NCI-H526 (cell line): Measurements from ENCODE around the gene RELCH.

Experiments
- DNase-seq, 2 experiments: peaks; one replicate each; lab custom pipeline; 2025; lab: John Stamatoyannopoulos, UW

Gene RELCH

DNA sequence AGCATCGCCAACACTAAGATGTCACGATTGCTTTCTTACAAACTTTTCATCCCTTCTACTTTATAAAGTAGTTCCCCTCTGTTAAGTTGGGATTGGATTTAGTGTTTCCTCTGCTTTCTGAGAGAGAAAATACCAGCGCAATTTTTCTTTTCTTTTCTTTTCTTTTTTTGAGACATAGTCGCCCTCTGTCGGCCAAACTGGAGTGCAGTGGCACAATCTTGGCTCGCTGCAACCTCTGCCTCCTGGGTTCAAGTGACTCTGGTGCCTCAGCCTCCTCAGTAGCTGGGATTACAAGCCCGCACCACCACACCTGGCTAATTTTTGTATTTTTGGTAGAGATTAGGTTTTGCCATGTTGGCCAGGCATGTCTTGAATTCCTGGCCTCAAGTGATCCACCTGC, 9.0 kb downstream of the RELCH start:
- no peak for DNase-seq

DNA sequence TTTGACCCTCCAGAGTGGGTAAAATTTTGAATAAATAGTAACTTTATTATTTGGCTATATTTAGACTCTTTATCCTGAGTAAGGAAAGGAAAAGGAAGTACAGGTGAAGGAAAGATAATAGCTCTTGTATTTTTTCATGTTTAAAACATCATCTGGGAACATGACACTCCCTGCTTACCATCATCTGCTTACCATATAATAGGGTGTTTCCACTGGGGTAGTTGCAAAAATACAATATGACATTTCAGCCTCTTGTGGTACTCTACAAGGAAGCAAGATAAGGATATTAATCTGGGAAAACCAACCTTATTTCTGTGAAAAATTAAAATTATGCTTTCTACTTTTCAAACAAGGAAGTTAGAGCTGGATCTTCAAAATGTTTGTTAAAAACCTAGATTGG, 9.9 kb downstream of the RELCH start:
- DNase-seq: no peak

DNA sequence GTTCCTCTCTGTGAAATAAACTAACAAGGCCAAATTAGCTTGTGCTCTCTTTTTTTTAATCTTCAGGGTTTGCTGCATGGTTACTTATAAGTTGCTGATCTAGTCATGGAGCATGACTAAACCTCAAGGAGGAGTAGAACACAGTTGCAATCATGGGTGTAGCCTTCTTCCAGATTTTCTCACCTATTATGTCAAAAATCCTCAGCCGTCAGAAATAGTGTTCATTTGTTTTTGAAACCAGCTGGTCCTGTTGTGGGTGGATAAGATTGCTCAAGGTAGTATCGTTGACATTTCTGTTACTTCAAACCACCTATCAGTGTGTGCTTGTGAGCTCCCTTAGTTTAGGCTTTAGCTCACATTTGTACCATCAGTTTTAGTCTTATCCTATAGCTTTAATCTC, 11.2 kb downstream of the RELCH start:
- DNase-seq: no peak

DNA sequence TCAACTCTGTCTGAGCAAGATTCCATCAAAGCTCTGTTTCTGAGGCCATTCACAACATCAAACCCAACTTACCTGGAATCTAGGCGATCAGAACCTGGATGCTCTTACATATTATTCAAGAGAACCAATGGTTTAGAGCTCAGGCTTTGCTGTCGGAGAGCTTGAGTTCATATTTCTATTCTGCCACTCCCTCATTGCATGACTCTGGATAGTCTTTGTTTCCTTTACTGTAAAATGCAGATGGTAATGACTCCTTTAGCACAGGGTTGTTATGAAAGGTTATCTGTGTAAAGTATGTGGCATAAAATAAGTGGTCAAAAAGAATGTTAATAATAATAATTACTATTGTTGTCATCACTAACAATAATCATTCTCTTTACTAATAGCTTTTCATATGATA, 12.6 kb downstream of the RELCH start:
- no peak for DNase-seq

DNA sequence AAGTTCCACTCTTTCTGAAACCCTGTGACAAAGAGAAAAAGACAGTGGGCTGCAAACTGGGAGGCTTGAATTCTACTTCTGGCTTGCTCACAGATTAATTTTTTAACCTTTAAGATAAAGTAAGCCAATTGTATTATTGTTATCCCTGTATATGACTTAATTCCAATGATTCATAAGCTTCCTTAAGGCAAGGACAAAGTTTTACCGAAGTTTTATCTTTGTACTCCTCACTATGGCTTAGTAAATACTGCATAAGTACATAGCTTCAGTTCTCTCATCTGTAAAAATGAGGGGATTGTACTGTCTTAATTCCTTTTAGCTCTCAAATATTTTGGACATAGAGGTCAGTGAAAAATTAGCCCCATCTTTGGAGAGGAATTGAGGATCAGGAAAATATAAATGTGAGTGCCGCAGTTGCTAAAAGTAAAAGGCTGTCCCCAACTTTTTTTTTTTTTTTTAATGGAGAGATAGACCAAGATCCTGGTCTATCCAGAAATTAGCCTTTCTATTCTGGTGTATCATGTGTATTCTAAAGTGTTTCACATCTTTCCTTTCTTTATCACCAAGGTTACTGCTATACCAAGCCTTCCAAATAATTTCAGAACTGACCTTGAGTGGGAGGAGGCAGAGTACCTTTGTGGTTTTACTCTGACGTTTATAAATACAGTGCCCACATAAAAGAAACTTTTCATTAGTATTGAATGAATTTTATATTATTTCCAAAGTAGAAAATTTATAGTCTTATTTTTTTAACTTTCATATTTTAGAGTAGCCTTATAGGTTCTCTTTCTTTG, 13.3 kb downstream of the RELCH start:
- no peak for DNase-seq

DNA sequence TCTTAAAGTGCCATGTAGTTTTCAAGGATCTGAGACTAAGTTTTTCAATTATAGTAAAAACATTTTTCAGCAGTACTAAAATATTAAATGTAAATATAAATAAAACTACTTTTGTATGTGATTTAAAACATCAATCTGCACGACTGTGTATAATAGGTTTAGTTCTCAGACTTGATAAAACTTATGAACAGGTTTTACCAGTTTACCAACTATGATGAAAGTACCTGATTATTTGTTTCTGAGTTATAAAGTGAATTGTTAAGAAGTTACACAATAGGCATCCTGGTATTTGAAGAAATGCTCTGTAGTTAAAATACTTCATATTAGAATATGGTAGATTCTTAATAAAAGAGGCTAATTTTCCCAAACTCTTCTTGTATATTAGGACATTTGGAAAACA, 14.8 kb downstream of the RELCH start:
- no peak for DNase-seq

DNA sequence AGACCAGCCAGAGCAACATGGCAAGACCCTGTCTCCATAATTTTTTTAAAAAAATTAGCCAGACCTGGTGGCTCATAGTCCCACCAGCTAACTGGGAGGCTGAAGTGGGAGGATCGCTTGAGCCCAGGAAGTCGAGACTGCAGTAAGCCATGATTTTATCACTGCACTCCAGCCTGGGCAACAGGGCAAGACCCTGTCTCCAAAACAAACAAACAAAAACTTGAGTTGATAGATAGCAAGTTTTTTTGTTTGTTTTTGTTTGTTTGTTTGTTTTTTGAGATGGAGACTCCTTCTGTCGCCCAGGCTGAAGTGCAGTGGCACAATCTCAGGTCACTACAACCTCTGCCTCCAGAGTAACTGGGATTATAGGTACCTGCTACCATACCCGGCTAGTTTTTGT, 18.8 kb downstream of the RELCH start:
- DNase-seq: no peak

DNA sequence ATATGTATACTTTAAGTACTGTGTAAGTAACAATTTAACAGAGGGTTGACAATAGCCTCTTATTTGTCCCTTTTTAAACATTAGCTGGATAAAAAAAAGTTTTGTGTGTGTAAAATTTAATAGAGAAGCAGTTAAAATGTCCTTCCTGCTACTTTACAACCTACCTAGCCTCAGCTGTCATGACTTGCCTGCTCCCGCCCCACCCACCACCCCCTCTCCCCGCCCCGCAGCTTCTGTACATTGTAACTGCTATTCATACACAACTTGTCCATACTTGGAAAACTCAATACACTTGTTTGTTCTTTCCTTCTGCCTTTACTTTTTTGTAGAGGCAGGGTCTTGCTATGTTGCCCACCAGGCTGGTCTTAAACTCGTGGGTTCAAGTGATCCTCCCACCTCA, 19.5 kb downstream of the RELCH start:
- DNase-seq: no peak

DNA sequence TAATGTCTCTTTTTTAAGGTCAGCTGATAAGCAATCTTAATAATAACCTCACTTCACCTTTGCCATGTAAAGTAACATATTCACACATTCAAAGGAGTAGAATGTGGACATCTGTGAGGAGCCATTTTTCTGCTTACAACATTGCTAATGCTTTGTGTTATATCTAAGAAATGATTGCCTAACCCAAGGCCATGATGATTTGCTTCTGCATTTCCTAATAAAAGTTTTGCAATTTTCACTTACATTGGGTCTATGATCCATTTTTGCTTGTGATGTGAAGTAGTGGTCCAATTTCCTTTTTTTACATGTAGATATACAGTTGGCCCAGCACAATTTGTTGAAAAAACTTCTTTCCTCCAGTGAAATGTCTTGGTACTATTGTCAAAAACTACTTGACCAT, 22.0 kb downstream of the RELCH start:
- no peak for DNase-seq

DNA sequence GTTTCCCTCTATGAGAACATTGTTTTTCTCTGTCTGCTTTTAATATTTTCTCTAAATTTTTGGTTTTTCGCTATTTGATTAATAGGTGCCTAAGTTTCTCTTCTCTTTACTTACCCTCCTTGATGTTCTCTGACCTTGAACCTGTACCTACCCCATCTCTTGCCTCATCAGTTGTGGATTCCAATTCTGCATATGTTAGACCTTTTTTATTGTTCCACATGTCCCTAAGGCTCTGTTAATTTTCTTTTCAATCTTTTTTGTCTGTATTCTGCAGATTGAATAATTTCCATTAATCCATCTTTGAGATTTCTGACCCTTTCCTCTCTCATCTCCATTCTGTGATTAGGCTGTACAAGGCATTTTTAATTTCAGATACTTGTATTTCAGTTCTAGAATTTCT, 23.1 kb downstream of the RELCH start:
- DNase-seq: no peak

DNA sequence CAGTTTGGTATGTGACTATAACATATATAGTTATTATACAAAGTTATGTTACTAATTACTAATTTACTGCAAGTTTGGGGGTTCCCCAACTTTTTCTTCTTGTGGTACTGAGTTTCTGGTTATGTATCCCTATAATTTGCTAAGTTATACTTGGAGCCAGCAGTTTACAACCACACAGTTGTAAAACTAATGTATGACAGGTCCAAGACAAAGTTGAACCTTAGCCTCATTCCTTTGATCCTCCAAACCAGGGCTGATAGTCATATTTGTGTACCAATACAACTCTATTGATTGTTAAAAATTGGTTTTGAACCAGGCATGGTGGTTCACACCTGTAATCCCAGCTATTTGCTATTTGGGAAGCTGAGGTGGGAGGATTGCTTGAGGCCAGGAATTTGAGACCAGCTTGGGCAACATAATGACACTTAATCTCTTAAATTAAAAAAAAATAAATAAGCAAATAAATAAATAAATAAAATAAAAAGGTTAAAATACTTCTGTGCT, 24.3 kb downstream of the RELCH start:
- DNase-seq: no peak

DNA sequence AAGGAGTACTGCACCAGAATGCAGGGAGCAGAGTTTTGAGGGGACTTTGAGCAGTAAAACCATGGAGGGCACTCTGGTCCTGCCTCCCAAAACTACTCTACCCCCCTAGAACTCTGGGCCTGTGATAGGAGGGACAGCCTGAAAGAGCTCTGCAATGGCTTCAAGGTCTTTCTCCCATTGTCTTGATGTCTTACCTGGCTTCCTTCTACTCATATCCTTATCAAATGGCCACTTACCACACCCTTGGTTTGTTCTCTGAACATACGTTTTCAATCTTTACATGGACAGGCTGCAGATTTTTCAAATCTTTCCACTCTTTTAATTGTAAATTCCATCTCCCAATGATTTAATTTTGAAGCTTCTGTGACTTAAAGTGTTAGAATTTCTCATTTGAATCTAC, 27.7 kb downstream of the RELCH start:
- DNase-seq: no peak

DNA sequence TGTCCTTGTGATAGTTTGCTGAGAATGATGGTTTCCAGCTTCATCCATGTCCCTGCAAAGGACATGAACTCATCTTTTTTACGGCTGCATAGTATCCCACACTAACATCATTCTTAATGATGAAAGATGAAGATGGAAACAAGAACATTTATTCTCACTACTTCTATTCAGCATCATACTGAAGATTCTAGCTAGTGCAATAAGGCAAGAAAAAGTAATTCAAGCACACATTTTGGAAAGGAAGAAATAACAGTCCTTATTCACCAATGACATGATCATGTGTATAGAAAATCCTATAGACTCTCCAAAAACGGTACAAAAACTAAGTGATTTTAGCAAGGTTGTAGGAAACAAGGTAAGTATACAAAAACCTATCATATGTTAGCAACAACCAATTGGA, 37.2 kb downstream of the RELCH start:
- no peak for DNase-seq

DNA sequence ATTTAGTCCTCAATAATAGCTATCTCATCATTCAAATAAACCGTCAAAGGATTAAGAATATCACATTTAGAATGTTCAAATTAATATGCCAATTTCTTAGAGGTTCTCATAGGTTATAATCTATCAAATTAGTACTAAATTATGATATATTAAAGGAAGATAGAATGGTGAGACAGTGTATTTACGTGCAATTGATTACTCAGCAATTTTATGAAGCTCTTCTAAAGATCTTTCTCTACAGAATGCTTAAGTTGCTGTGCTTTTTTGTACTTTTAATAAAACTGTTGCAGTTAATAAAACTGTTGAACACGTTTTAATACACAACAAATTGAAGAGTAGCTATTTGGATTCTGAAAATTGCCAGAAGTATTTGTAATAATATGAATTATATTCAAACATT, 39.0 kb downstream of the RELCH start:
- no peak for DNase-seq

DNA sequence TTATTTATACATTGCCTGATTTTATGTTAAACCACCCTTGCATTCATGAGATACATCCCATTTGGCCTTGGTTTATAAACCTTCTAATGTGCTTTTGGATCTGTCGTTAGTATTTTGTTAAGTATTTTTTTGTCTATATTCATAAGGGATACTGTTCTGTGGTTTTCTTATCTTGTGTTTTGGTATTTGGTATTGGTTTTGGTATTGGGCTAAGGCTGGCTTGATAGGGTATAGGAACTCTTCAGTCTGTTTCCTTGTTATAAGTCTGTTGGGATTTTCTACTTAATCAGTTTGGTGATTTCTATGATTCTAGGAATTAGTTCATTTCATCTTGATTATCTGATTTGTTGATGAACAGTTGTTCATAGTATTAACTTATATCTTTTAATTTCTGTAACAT, 49.2 kb downstream of the RELCH start:
- no peak for DNase-seq

DNA sequence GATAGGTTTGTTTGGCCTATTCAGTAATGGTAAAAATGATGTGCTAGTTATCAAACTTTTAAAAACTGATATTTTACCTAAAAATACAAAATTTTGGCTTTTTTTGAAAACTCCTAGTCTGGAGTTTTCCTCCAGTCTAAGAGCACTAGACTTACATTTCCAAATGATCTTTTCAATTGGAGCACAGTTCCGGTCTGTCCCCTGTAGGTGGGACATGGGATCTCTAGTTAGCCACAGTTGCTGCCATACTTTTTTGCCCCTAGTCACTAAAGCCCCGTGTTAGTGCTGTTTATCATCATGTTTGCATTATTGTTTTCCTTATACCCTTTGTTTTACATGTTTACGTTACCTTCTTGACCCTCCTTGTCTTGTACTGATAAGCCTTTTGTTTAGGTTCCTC, 52.4 kb downstream of the RELCH start:
- DNase-seq: no peak

DNA sequence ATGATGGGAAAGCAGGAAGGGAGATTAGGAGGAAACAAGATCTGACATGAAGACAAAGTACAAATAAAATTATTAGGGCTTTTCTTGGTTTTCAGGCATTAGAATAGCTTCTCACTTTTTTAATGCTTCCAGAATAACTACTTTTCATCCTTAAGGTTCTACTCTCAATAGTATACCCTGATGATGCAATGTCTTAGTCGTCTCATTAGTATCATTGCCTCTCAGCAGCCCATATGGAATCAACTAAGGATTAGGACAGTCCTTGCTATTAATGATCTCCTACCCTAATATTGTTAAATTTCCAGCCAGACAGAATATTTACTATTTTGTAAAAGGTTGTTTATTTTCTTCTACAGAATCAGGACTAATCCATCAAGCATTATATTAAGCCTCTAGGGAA, 55.9 kb downstream of the RELCH start:
- no peak for DNase-seq

DNA sequence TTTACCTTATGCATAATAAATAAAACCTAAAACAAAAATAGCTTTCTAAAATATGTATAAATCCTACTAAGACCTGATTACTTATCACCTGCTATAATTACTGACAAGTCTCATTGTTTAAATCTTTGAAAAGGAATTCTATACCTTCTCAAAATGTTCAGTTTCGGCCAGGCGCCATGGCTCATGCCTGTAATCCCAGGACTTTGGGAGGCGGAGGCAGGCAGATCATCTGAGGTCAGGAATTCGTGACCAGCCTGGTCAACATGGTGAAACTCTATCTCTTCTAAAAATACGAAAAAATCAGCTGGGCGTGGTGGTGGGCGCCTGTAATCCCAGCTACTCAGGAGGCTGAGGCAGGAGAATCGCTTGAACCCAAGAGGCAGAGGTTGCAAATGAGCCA, 58.1 kb downstream of the RELCH start:
- no peak for DNase-seq

DNA sequence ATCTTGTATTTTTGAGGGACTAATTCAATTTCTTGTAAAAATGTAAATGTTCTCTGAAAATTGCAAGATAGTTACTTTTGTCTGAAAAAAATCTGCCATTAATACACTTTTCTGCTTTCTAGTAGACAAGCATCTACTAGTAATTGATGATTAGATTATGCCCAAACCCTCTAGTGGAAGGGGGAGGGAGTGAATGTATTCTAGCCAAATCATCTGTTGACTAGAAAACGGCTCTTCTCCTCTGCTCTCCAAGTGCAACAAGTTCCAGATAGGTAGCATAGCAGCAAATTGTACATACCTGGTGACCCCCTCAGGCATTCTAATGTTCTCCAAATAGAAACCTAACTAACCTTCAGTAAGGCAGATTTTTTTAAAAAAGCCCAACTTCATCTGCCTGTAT, 58.6 kb downstream of the RELCH start:
- DNase-seq: no peak

DNA sequence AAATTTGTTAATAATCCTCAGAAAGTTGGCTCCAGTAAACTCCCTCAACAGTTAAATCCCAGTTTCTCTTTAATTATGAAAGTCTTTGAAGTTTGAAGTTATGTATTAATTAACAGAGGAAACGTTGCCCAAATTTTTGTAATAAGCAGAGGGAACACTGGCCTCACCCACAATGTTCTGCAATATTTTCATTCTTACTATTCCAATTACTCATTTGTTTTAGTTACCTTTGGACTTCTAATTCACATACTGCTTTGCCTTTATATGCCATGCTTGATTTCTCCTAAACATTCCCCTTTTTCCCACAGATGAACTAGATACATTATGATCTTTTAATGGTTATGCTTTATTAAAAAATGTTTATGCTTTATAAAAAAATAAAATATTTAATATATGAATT, 61.3 kb downstream of the RELCH start:
- DNase-seq: no peak

DNA sequence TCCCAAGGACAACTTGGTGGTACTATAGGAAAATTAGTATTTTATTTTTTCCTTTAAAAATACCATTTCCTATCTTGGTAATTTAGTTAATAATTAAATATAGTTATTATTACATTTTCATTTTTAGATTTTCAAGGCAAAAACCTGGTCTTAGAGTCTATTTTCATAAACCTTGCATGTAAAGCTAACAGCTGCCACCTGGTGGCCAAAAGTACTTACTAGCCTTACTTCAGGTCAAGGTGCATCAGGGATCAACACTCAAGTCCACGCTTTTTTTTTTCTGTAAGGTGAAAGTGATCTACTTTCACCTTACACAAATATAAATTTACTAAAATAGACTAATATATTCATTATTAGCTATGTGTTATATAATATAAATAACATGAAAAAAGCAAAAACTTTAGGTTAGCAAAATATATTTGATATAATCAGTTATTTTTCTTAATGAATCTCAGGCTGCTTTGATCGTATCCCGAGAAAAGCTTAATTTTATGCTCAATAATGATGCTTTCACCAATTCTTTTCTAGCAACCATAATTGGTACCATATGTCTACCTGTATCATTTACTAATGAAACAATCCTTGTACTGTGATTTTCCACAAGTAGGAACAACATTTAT, 62.5 kb downstream of the RELCH start:
- peak; percentile 37 to 85 for DNase-seq

DNA sequence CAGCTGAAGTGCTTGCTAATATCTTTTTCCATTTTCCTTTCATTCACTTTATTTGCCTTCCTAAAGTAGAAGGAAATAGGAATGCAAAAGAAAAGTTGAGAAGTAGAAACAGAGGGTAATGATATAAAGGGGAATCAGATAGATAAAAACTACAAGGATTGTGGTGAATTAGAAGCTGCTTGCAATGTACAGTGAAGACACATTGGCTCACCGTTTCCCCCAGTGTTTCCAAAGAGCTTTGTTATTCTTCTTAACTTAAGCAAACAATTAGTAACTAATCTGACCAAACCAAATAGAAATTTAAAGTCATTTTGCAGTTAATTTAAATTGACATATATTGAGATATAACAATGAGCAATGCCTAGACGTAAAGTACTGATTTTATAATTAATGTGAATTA, 63.4 kb downstream of the RELCH start:
- DNase-seq: no peak

DNA sequence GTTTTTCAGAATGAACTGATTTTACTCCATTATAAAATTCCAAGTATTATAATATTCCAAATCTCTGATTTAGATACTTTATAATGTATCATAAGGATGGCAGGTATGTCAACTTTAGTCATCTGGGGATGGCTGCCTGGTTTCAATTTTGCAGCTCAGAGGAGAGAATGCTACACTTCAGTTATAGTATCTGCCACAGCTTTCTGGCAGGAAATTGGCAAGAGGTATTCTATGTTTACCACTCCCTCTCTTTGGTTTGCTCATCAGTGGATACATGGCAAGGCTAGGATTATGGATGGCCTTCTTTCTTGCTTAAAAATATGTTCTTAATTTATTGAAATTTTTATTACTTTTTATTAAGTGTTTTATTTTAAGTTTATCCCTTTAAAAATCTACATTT, 71.0 kb downstream of the RELCH start:
- DNase-seq: no peak

DNA sequence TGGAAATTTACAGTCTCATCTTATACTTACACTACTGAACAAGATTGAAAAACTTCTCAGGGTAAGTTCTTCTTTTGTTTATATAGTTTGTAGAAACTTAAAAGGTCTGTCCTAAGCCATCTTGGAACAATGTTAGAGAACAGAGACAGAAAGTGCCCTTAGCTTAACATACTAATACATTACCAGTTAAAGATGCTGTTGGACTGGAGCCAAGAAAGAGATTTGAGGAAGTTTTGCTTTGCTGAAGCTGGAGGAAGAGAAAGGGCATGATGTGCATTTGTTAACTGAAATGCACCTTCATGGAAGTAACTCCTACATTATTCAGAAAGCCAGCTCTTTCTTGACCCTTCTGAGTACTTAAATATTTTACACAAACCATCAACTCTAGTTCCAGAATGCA, 71.6 kb downstream of the RELCH start:
- DNase-seq: no peak
